GM19397 (cell line): Measurements from ENCODE around the gene SMG1.
"Not testable (repeated sequence)": the region's sequence is repeated elsewhere in the genome, so short reads cannot be mapped to it uniquely, and the experiment has no call there.

Experiments
- ATAC-seq: cut with Tn5 transposase; IDR thresholded peaks from one replicate; pipeline ENCODE4 v1.9.1; 2021; ENCODE audit warnings: mild to moderate bottlenecking, moderate library complexity; ENCODE audit not compliant: unreplicated experiment

SMG1 gene

DNA sequence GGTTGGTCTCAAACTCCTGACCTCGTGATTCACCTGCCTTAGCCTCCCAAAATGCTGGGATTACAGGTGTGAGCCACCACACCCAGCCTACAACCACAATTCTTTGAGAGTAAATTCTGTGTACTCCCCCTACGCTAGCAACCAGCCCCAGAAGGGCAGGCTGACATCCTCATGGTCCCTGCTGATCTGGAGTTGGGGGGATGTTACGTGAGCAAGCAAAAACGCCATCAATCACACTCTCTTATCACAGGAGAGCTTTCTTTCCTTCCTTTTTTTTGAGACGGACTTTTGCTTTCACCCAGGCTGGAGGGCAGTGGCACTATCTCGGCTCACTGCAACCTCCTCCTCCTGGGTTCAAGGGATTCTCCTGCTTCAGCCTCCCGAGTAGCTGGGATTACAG is 154.0 kb downstream of the SMG1 start:
- not testable (repeated sequence) for ATAC-seq

DNA sequence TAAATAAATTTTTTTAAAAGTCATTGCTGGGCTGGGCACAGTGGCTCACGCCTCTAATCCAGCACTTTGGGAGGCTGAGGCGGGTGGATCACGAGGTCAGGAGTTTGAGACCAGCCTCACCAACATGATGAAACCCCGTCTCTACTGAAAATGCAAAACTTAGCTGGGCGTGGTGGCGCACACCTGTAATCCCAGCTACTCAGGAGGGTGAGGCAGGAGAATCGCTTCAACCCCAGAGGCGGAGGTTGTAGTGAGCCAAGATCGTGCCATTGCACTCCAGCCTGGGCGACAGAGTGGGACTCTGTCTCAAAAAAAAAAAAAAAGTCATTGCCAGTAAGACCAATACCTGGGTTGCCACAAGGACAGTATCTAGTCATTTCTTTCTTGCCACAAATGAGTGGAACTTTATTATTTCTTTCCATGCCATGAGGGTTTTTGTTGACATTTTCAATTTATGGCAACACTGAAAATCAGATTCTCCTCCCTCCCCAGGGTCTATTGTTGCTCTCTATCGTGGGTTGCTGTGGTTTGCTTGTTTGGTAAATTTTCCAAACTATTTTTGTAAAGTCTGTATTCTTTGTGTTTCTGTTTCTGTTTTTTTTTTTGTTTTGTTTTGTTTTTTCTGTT is 155.8 kb downstream of the SMG1 start:
- ATAC-seq, result not testable (repeated sequence)

DNA sequence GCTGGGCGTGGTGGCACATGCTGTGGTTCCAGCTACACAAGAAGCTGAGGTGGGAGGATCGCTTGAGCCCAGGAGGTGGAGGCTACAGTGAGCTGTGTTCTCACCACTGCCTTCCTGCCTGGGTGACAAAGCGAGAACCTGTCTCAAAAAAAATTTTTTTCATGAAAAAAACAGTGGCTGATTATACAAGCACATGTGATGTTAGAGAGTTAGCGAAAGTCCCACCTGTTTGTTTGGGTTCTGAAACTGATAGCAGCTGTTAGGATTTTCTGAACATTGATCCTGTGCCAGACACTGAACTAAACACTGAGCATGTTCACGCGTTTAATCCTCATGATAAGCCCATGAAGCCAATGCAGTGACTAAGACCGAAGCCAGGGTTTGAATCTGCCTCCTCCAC is 159.0 kb downstream of the SMG1 start:
- ATAC-seq, result peak; percentile 66

DNA sequence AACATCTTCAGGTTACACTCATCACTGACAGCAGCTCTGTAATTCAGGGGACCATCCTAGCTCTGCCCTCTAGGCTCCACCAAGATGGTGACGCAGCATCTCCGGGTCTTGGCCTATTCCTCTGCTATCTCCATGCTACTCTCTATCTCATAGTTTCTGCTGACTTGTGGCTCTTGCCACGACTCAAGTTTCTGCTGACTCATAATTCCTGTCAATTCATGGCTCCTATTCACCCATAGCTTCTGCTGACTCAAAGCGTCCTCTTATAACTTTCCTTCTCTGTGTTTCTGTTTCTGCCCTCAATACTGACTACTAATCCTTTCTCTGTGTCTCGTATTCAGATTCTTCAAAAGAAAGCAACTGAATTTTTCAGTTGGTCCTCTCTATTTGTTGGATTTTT is 163.5 kb downstream of the SMG1 start:
- ATAC-seq, result not testable (repeated sequence)

DNA sequence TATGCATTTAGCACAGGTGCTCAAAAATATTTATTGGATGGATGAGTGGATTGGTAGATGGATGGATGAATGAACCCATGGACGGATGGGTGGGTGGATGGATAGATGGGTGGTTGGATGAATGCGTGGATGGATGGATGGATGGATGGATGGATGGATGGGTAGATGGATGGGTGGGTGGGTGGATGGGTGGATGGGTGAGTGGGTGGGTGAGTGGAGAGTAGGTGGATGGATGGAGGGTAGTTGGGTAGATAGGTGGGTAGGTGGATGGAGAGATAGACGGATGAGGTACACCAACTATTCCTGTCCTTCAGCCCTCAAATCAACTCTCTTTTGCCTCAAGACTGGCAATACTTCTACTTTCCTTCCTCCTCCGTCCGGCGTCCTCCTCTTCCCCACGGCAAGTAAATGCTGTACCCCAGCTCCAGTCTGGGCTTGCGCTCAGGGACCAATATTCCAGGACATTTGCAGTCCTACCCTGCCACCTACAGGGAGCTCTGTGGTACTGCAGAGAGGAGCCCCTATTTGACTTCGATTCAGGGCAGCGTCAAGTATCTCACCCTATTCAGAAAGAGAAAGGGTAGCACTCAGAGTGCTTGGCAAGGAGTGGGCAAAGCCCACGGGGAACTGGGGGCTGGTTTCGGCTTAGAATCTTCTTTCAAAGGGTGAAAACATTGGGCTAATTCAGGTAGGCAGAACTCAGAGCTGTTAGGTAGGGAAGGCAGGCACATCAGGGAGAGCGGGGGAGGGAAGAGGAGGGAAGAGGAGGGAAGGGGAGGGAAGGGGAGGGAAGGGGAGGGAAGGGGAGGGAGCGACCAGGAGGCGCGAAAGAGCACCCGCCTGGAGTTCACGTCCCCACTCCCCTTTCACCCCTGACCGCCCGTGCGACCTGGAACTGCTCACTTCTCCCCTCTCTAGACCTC is 166.3 kb downstream of the SMG1 start:
- peak; percentile 44 for ATAC-seq

DNA sequence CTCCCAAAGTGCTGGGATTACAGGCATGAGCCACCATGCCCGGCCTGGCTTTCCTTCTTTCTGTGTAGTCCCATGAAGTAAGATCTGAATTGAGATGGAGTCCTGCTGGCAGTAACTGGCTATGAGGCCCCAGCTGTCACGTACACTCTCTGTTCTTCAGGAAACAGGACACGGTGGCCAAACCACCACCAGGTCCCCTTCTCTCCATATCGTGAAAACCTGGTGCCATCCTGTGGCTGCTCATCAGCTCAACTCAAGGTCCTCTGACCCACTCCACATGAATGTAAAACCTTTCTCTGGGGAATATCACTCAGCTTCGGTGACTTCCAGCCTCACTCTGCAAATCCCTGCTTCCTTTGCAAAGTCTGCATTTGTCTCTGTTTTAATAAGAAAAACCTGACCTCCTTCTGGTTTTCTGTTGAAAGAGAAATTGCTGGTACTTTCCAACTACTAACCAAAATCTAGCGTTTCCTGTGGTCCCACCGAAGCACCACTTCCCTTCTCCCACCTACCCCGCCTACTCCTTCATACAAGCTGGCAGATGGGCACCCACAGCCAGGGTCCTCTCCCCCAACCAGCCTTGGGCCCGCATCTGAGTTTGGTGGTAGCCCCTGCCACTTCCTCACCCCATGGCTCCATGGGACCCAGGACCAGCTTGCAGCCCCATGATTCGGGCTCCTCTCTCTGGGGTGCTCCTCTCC is 168.1 kb downstream of the SMG1 start:
- peak; percentile 43 for ATAC-seq

DNA sequence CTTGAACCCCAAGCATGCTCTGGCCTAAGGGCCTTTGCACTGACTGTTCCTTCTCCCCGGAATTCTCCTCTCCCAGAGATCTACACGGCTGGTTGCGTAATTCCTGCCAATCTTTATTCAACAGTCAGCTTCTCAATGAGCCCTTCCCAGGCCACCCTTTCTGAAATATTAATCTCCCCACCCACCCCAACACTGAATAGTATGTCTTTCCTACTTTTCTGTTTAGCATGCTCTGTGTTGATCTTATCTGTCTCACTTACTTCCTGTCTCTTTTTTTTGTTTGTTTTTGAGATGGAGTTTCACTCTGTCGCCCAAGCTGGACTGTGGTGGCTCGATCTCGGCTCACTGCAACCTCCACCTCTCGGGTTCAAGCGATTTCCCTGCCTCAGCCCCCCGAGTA is 169.6 kb downstream of the SMG1 start:
- ATAC-seq, result not testable (repeated sequence)
